Muscle of back (tissue), 11 donors: ENCODE measurements around the gene PIM2. TPM values are rescaled to one million over a fixed set of nuclear protein-coding genes. Genes with fewer than 3 reads are reported as not detected.
"Not testable (repeated sequence)": the region's sequence is repeated elsewhere in the genome, so short reads cannot be mapped to it uniquely, and the experiment has no call there.

Experiments
- DNase-seq, 3 donors: peaks; one replicate each; pipeline versions ENCODE4 v3.0.0 to v3.0.0-alpha.2; 2013
- polyA plus RNA-seq, 10 donors: library from polyadenylated mRNA; unstranded; fragments of 120-200 nt; gene quantifications; one replicate each; pipeline ENCODE4 v1.2.1, GENCODE V29; 2013; ENCODE audit not compliant: insufficient read length in 10 of 10

PIM2 gene
- polyA plus RNA-seq, 10 donors: 1.3 to 9.1 (median 2.1) TPM

- DNase-seq: no peak
These were observed 10.2 kb downstream of the PIM2 start for GRCh38 chrX:48908600-48908999.

GRCh38 chrX:48905090-48905790 is 13.6 kb downstream of the PIM2 start:
- DNase-seq: no peak

GRCh38 chrX:48904626-48905025 is 14.2 kb downstream of the PIM2 start:
- no peak for DNase-seq

GRCh38 chrX:48904180-48904579 is 14.6 kb downstream of the PIM2 start:
- no peak for DNase-seq

GRCh38 chrX:48903290-48903689 is 15.5 kb downstream of the PIM2 start:
- DNase-seq: no peak

- no peak for DNase-seq
These were observed 16.0 kb downstream of the PIM2 start for GRCh38 chrX:48902776-48903175.

GRCh38 chrX:48902135-48902534 is 16.7 kb downstream of the PIM2 start:
- no peak for DNase-seq

- DNase-seq: no peak
These were observed 17.8 kb downstream of the PIM2 start for GRCh38 chrX:48901069-48901468.

GRCh38 chrX:48899078-48899410 is 19.8 kb downstream of the PIM2 start:
- DNase-seq: no peak

- DNase-seq: peak; percentile 93 to 97 (median 95)
These were observed 21.1 kb downstream of the PIM2 start, which contains the start of the genes PQBP1 and TIMM17B for GRCh38 chrX:48897625-48898306. PQBP1 (plus strand) TSS chrX:48897930; CDS start chrX:48898510, 580 bp downstream. TIMM17B (minus strand) TSS chrX:48897768; CDS start chrX:48897749, 19 bp downstream.

- DNase-seq: peak; percentile 55 to 82 (median 72)
These were observed 21.6 kb downstream of the PIM2 start for GRCh38 chrX:48897157-48897624.

GRCh38 chrX:48896611-48897011 is 22.2 kb downstream of the PIM2 start:
- DNase-seq: no peak

GRCh38 chrX:48894891-48895290 is 23.9 kb downstream of the PIM2 start:
- DNase-seq: no peak

GRCh38 chrX:48893556-48894348 is 25.1 kb downstream of the PIM2 start:
- no peak for DNase-seq

GRCh38 chrX:48892896-48893295 is 25.9 kb downstream of the PIM2 start:
- DNase-seq: no peak

- DNase-seq: peak; percentile 66 to 91 (median 75)
These were observed 27.2 kb downstream of the PIM2 start for GRCh38 chrX:48891402-48892288.

GRCh38 chrX:48890934-48891401 is 27.9 kb downstream of the PIM2 start:
- peak in 1 of 3 donors; percentile 13 for DNase-seq

- no peak for DNase-seq
These were observed 28.4 kb downstream of the PIM2 start for GRCh38 chrX:48890296-48890925.

GRCh38 chrX:48886586-48886985 is 32.2 kb downstream of the PIM2 start:
- not testable (repeated sequence) for DNase-seq

GRCh38 chrX:48883729-48884128 is 35.1 kb downstream of the PIM2 start:
- DNase-seq: no peak

GRCh38 chrX:48876944-48877343 is 41.9 kb downstream of the PIM2 start:
- not testable (repeated sequence) for DNase-seq
